HG02571 (cell line): ENCODE data around the gene BICRA.
"Not testable (repeated sequence)": the region's sequence is repeated elsewhere in the genome, so short reads cannot be mapped to it uniquely, and the experiment has no call there.

Experiments
- ATAC-seq: cut with Tn5 transposase; IDR thresholded peaks from one replicate; pipeline ENCODE4 v1.9.1; 2021; ENCODE audit warnings: mild to moderate bottlenecking, moderate library complexity; ENCODE audit not compliant: unreplicated experiment

The BICRA gene

GRCh38 chr19:47626238-47626637 is 17.3 kb downstream of the BICRA start:
- ATAC-seq: no peak

GRCh38 chr19:47628078-47628771 is 19.3 kb downstream of the BICRA start:
- no peak for ATAC-seq

GRCh38 chr19:47630594-47630993 is 21.7 kb downstream of the BICRA start:
- no peak for ATAC-seq

GRCh38 chr19:47631681-47632446 is 22.9 kb downstream of the BICRA start:
- no peak for ATAC-seq

- no peak for ATAC-seq
Observed at GRCh38 chr19:47633517-47633916, 24.6 kb downstream of the BICRA start.

GRCh38 chr19:47633996-47634395 is 25.1 kb downstream of the BICRA start:
- ATAC-seq: no peak

GRCh38 chr19:47635152-47635754 is 26.3 kb downstream of the BICRA start:
- not testable (repeated sequence) for ATAC-seq

- ATAC-seq: no peak
Observed at GRCh38 chr19:47637550-47637949, 28.6 kb downstream of the BICRA start.

GRCh38 chr19:47641891-47642485 is 33.1 kb downstream of the BICRA start:
- no peak for ATAC-seq

GRCh38 chr19:47643281-47643680 is 34.3 kb downstream of the BICRA start:
- no peak for ATAC-seq

GRCh38 chr19:47644199-47644598 is 35.3 kb downstream of the BICRA start:
- ATAC-seq: no peak

GRCh38 chr19:47644743-47645482 is 36.0 kb downstream of the BICRA start:
- no peak for ATAC-seq

GRCh38 chr19:47646924-47647323 is 38.0 kb downstream of the BICRA start:
- no peak for ATAC-seq

- no peak for ATAC-seq
Observed at GRCh38 chr19:47649588-47649987, 40.7 kb downstream of the BICRA start.

- ATAC-seq: no peak
Observed at GRCh38 chr19:47650700-47651099, 41.8 kb downstream of the BICRA start.

- ATAC-seq: no peak
Observed at GRCh38 chr19:47651132-47651531, 42.2 kb downstream of the BICRA start.

GRCh38 chr19:47651691-47652090 is 42.8 kb downstream of the BICRA start:
- ATAC-seq: no peak

GRCh38 chr19:47652285-47652684 is 43.4 kb downstream of the BICRA start:
- ATAC-seq: no peak

GRCh38 chr19:47653856-47654255 is 44.9 kb downstream of the BICRA start:
- ATAC-seq: no peak

GRCh38 chr19:47657719-47658118 is 48.8 kb downstream of the BICRA start:
- no peak for ATAC-seq
